Neuronal stem cell (in vitro differentiated cells): Measurements from ENCODE around the gene RAB11FIP4.

Source experiments
- DNase-seq: peaks from one replicate; pipeline ENCODE4 v3.0.0-alpha.2; 2013; ENCODE audit warnings: low spot score
- H2AFZ ChIP-seq: one replicate; pipeline ENCODE4 v1.6.1; 2013; ENCODE audit warnings: mild to moderate bottlenecking, low read length, inconsistent platforms
- H2AK5ac ChIP-seq: 2 replicates; pipeline ENCODE4 v1.6.1; 2013; ENCODE audit warnings: low read depth, mild to moderate bottlenecking, inconsistent platforms, low read length, moderate library complexity, mixed read lengths
- H2BK120ac ChIP-seq: 2 replicates; pipeline ENCODE4 v1.6.1; 2013; ENCODE audit warnings: low read depth, mild to moderate bottlenecking, inconsistent platforms, low read length, moderate library complexity, mixed read lengths
- H2BK12ac ChIP-seq: one replicate; pipeline ENCODE4 v1.6.1; 2013; ENCODE audit warnings: low read length, inconsistent platforms
- H2BK15ac ChIP-seq: 2 replicates; pipeline ENCODE4 v1.6.1; 2013; ENCODE audit warnings: mild to moderate bottlenecking, low read length, inconsistent platforms, mixed read lengths
- H2BK5ac ChIP-seq: one replicate; pipeline ENCODE4 v1.6.1; 2013; ENCODE audit warnings: inconsistent platforms, mild to moderate bottlenecking, low read length, moderate library complexity
- H3K14ac ChIP-seq: one replicate; pipeline ENCODE4 v1.6.1; 2013; ENCODE audit warnings: low read length, inconsistent platforms
- H3K18ac ChIP-seq: 2 replicates; pipeline ENCODE4 v1.6.1; 2013; ENCODE audit warnings: low read length, inconsistent platforms
- H3K23ac ChIP-seq: 2 replicates; pipeline ENCODE4 v1.6.1; 2013; ENCODE audit warnings: low read depth, mild to moderate bottlenecking, mixed read lengths, low read length, inconsistent platforms; ENCODE audit not compliant: poor library complexity
- H3K27ac ChIP-seq: replicated peaks from 3 replicates; pipeline ENCODE4 v1.5.1; 2013; ENCODE audit warnings: low read length, inconsistent platforms
- H3K27me3 ChIP-seq, 3 experiments: 2 replicates each; pipeline ENCODE4 v1.6.1; 2013; ENCODE audit warnings: low read length in 3 of 3, mild to moderate bottlenecking in 2 of 3, inconsistent platforms in 1 of 3, low read depth in 1 of 3, mixed read lengths in 1 of 3, moderate library complexity in 1 of 3; ENCODE audit not compliant: control insufficient read depth in 3 of 3, insufficient read depth in 3 of 3
- H3K36me3 ChIP-seq, 2 donors: replicated peaks in 1 of 2; 2 replicates each; pipeline ENCODE4 v1.6.1; 2013; ENCODE audit warnings: low read length in 2 of 2; ENCODE audit not compliant: control insufficient read depth in 2 of 2, insufficient read depth in 2 of 2
- H3K4ac ChIP-seq: 2 replicates; pipeline ENCODE4 v1.6.1; 2013; ENCODE audit warnings: inconsistent platforms, mild to moderate bottlenecking, low read length, moderate library complexity
- H3K4me1 ChIP-seq, 2 donors: 1 replicate in 1 of 2; 2 replicates in 1 of 2; pipeline ENCODE4 v1.6.1; 2013; ENCODE audit warnings: low read length in 2 of 2, low read depth in 1 of 2; ENCODE audit not compliant: control insufficient read depth in 2 of 2, insufficient read depth in 1 of 2
- H3K4me2 ChIP-seq: one replicate; pipeline ENCODE4 v1.6.1; 2013; ENCODE audit warnings: mild to moderate bottlenecking, low read length, inconsistent platforms; ENCODE audit not compliant: insufficient read depth, poor library complexity, severe bottlenecking
- H3K4me3 ChIP-seq, 2 donors: 2 replicates each; pipeline ENCODE4 v1.5.1; 2013; ENCODE audit warnings: low read length in 2 of 2, mild to moderate bottlenecking in 2 of 2, inconsistent platforms in 1 of 2, moderate library complexity in 1 of 2
- H3K79me1 ChIP-seq: one replicate; pipeline ENCODE4 v1.6.1; 2013; ENCODE audit warnings: low read depth, mild to moderate bottlenecking, inconsistent platforms, low read length, moderate library complexity
- H3K9ac ChIP-seq: one replicate; pipeline ENCODE4 v1.6.1; 2013; ENCODE audit warnings: mild to moderate bottlenecking, low read depth, low read length, inconsistent platforms; ENCODE audit not compliant: poor library complexity
- H3K9me3 ChIP-seq, 2 donors: replicated peaks in 1 of 2; 2 replicates each; pipeline versions ENCODE3 to v1.6.1; 2013; ENCODE audit warnings: low read length in 2 of 2, mild to moderate bottlenecking in 2 of 2, inconsistent platforms in 1 of 2, low read depth in 1 of 2, mixed read lengths in 1 of 2, moderate library complexity in 1 of 2; ENCODE audit not compliant: control insufficient read depth in 2 of 2, insufficient read depth in 1 of 2
- H4K8ac ChIP-seq: one replicate; pipeline ENCODE4 v1.6.1; 2013; ENCODE audit warnings: low read depth, mild to moderate bottlenecking, inconsistent platforms, low read length, moderate library complexity
- H4K91ac ChIP-seq: one replicate; pipeline ENCODE4 v1.6.1; 2013; ENCODE audit warnings: low read length, low read depth, mild to moderate bottlenecking, inconsistent platforms; ENCODE audit not compliant: poor library complexity
- WGBS, 2 donors: extraction: QIAGEN DNeasy Blood & Tissue Kit; methylation state at CpG; one replicate each; pipeline ENCODE4 v1.1.7; 2013; ENCODE audit warnings: missing lambda C conversion rate in 2 of 2, mixed read lengths in 1 of 2; ENCODE audit not compliant: insufficient read length in 2 of 2, insufficient replicate concordance in 1 of 2; ENCODE audit errors: extremely low coverage in 2 of 2; 5-methylcytosine and 5-hydroxymethylcytosine counted together

RAB11FIP4 gene

GRCh38 chr17:31550389-31551056 is 159.0 kb downstream of the RAB11FIP4 start:
- no peak for DNase-seq

GRCh38 chr17:31552568-31552967 is 161.1 kb downstream of the RAB11FIP4 start:
- Histone ChIP-seq H3K14ac (no peak overlapping the region), H3K4me2 (no peak overlapping the region), H2BK12ac (no peak overlapping the region), H3K27ac (no peak overlapping the region), H3K4ac (no peak overlapping the region), H3K36me3 (no peaks in the 10 kb centered on the region), H3K9ac (no peak overlapping the region), H3K9me3 (no peaks in the 10 kb centered on the region), H3K27me3 (peaks cover 0 to 41% (median 30%) of the 10 kb centered on the region in 3 experiments), H3K79me1 (no peaks in the 10 kb centered on the region), H4K91ac (no peak overlapping the region), H4K8ac (no peak overlapping the region), H2BK120ac (no peak overlapping the region), H2BK5ac (no peak overlapping the region), H3K4me1 (peaks cover 4 to 9% of the 10 kb centered on the region in 2 donors), H3K18ac (no peak overlapping the region), H2BK15ac (no peak overlapping the region), H2AFZ (no peak overlapping the region), H3K23ac (no peak overlapping the region), H3K4me3 (no peak overlapping the region), H2AK5ac (no peak overlapping the region)
- WGBS, 2 donors = no CpG with 5 or more reads among the region's 3 CpGs
- no peak for DNase-seq

More at GRCh38 chr17:31550389-31551056, 159.0 kb downstream of the RAB11FIP4 start:
- Histone ChIP-seq H3K27me3 (peaks cover 0 to 37% (median 18%) of the 10 kb centered on the region in 3 experiments), H3K79me1 (no peaks in the 10 kb centered on the region), H4K8ac (no peak overlapping the region), H3K23ac (peak overlapping the region; percentile 98), H3K4me2 (peak overlapping the region; percentile 51), H2BK120ac (no peak overlapping the region), H3K36me3 (no peaks in the 10 kb centered on the region), H3K4me3 (peak overlapping the region; percentile 81), H2BK15ac (no peak overlapping the region), H3K4ac (no peak overlapping the region), H3K27ac (no peak overlapping the region), H3K4me1 (peaks cover 1 to 4% of the 10 kb centered on the region in 2 donors), H3K18ac (peak overlapping the region; percentile 89), H2BK12ac (no peak overlapping the region), H2AFZ (peak overlapping the region; percentile 100), H3K9ac (no peak overlapping the region), H4K91ac (no peak overlapping the region), H2BK5ac (no peak overlapping the region), H3K9me3 (no peaks in the 10 kb centered on the region), H2AK5ac (no peak overlapping the region), H3K14ac (no peak overlapping the region)
- no CpG with 5 or more reads among the region's 17 CpGs for WGBS, 2 donors

- Histone ChIP-seq H3K27me3 (peaks cover 0 to 50% (median 39%) of the 10 kb centered on the region in 3 experiments), H3K9me3 (no peaks in the 10 kb centered on the region), H3K23ac (no peak overlapping the region), H3K18ac (no peak overlapping the region), H3K4ac (no peak overlapping the region), H4K8ac (no peak overlapping the region), H2AK5ac (no peak overlapping the region), H3K4me3 (no peak overlapping the region), H2AFZ (no peak overlapping the region), H3K14ac (no peak overlapping the region), H3K27ac (no peak overlapping the region), H3K9ac (no peak overlapping the region), H3K4me2 (no peak overlapping the region), H3K79me1 (no peaks in the 10 kb centered on the region), H4K91ac (no peak overlapping the region), H3K36me3 (no peaks in the 10 kb centered on the region), H3K4me1 (peaks cover 4 to 14% of the 10 kb centered on the region in 2 donors), H2BK120ac (no peak overlapping the region), H2BK12ac (no peak overlapping the region), H2BK15ac (no peak overlapping the region), H2BK5ac (no peak overlapping the region)
- no peak for DNase-seq
- no CpG with 5 or more reads among the region's 5 CpGs for WGBS, 2 donors
Measured at GRCh38 chr17:31553506-31553905, 162.0 kb downstream of the RAB11FIP4 start.

GRCh38 chr17:31554930-31555329 is 163.5 kb downstream of the RAB11FIP4 start:
- Histone ChIP-seq H4K91ac (no peak overlapping the region), H2BK15ac (no peak overlapping the region), H2AFZ (no peak overlapping the region), H3K9me3 (no peaks in the 10 kb centered on the region), H2BK120ac (no peak overlapping the region), H3K27ac (no peak overlapping the region), H3K9ac (no peak overlapping the region), H2BK12ac (no peak overlapping the region), H3K23ac (no peak overlapping the region), H2BK5ac (no peak overlapping the region), H3K18ac (no peak overlapping the region), H3K36me3 (no peaks in the 10 kb centered on the region), H3K4ac (no peak overlapping the region), H2AK5ac (no peak overlapping the region), H3K27me3 (peaks cover 8 to 59% (median 50%) of the 10 kb centered on the region in 3 experiments), H3K4me3 (no peak overlapping the region), H3K4me2 (no peak overlapping the region), H3K14ac (no peak overlapping the region), H3K79me1 (no peaks in the 10 kb centered on the region), H4K8ac (no peak overlapping the region), H3K4me1 (peaks cover 0 to 13% of the 10 kb centered on the region in 2 donors)
- WGBS, 2 donors = no CpG with 5 or more reads among the region's 1 CpG
- no peak for DNase-seq
